T-helper 1 cell treated with Interleukin-12 subunit alpha and Interleukin-12 subunit beta and Interleukin-4 antibody, amounts not matched to agents 30 ng/mL and 1 ng/mL, for 36 hours (primary cell): ENCODE results near the gene AGBL5. TPM values are rescaled to one million over a fixed set of nuclear protein-coding genes. Genes with fewer than 3 reads are reported as not detected.

Experiments used
- intact Hi-C: fragments of 100-400 bp; cut with micrococcal nuclease; formaldehyde crosslinking; loops from one replicate; pipeline ENCODE4 v1.15.1; 2024
- total RNA-seq: library from RNA; stranded (reverse); gene quantifications from 2 replicates; pipeline ENCODE4 v1.2.3, GENCODE V29; 2022

Gene AGBL5
- total RNA-seq, 1 donor from 2014 or later, result 11.1 TPM

DNA sequence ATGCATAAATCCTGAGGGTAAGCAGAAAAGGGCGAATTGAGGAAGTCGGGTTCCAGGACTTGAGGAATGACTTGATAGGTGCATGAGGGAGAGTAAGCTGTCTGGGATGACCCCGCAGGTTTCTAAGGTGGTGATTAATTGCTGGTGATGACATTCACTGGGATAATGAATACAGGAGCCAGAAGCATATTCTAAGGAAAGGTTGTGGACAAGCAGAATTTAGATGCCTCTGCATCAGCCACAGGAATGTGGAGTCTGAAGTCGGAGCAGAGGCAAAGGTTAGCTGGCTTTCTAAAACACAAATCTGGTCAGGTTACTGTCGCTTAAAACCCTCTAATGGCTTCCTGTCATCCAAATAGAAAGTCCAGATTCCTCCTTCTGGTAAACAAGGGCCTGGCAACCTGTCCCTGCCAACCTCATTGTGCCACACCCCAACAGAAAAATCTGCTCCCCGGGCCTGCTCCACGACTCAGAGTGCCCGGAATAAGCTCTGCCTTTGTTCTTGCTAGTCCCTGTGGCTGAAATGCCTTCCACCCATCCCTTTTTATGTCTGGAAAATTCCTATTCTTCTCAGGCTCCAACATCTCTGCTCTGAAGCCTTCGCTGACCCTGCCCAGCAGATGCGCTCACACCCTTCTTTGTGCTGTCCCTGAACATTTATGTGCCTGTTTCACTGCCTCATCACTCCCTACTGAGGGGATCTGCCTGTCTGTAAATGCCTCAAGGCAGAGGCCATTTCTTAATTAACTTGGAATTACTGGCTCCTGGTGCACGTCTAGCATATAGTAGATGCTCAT lies 30.0 kb upstream of the AGBL5 start:
- intact Hi-C loops, result no loop called here

DNA sequence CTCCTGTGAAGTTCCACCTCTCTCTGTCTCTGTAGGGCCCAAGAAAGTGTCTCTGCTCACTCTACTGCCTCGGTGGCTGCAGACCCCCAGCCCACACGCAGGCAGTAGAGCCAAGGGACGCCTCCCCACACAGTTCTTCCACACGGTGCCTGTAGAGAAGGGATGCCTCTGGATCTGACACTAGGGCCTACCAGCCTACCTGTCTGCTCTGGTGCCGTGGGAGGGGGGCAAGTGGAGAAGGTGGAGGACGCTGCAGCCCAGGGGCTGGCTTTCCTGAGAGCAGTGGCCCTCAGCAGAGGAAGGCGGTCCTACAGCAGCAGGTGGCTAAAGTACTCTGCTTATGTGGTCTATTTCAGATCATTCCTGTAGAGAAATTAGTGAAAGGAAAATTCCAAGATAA lies 27.7 kb upstream of the AGBL5 start:
- intact Hi-C loops, result no loop called here

DNA sequence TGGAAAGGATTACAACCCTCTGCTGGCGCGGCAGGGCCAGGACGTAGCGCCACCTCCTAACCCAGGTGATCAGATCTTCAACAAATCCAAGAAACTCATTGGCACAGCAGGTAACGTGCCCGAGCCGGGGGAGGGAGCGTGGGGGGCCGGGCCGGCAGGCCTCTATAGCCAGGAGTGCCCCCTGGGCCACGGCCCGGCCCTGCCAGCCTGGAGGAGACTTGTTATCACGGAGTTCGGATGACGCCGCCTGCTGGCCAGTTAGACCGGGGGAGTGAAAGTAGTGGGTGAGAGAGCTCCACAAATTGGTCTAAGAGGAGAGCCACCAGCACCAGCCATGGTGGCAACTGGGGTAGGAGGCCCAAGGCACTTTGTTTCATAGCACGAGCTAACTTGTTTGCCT lies 27.3 kb upstream of the AGBL5 start:
- intact Hi-C loops, result no loop called here

DNA sequence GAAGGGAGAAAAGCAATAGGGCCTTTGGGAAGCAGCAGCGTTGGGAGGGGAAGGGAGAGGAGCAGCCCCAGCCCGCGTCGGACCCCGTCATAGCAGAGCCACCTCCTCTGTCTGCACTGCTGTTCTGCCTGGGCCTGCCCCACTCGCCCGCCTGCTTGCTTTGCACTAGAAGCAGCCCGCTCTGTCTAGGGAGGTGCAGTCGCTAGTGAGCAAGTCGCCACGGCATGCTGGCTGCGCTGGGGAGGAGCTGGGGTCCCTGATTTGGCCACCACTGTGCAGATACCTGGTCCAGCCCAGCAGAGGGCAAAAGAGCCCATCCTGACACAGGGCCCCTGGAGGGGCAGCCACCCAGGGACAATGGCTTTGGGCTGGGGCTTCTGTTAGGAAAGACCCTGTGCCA lies 26.7 kb upstream of the AGBL5 start:
- intact Hi-C loops, result no loop called here

DNA sequence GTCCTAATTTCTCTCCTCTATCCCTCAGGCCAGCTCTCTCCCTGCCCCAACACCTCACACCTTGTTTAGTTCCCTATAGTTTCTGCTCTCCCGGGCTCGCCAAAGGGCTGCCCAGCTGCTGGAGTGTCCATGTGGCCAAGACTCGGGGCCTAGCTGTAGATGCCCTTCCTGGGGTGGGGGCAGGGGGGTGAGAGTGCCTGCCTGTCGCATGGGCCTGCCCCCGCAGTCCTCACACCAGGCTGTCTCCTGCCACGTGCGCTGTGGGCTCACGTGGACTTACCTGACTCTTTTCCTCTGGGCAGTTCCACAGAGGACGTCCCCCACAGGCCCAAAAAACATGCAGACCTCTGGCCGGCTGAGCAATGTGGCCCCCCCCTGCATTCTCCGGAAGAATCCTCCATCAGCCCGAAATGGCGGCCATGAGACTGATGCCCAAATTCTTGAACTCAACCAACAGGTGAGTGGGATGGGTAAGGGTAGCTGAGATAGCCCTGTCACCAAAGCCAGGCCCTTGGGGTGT lies 26.1 kb upstream of the AGBL5 start:
- intact Hi-C loops, result no loop called here

- intact Hi-C loops, result no loop called here
Measured at GRCh38 chr2:27025861-27026851, 25.3 kb upstream of the AGBL5 start.

DNA sequence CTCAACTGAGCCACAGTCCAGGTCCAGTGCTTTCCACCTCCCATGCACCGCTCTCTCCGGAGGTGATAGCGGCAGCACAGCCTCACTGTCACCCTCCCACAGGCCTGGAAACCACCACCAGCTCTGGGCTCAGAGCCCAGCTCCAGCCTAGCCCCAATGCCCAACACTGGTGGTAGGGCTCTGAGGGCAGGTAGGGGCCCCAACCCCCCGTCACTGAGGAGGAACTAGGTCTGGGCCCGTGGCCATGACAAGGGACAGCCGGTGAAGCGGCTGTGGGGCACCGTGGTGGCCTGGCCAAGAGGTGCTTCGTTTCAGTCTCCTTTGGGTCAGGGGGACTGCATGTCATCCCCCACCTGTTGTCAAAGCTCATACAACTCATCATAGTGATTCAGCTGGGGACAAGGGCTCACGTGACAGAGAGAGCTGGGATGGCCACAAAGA lies 24.2 kb upstream of the AGBL5 start:
- intact Hi-C loops, result no loop called here

DNA sequence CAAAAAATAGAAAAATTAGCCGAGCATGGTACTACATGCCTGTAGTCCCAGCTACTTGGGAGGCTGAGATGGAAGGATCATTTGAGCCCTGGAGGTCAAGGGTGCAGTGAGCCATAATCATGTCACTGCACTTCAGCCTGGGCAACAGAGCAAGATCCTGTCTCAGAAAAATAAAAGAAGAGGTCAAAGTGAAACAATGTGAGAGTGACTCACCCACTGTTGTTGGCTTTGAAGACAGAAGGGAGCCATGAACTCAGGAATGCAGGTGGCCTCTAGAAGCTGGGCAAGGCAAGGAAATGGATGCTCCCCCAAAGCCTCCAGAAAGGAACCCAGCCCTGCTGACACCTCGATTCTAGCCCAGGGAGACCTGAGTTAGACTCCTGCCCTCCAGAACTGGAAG lies 22.4 kb upstream of the AGBL5 start:
- intact Hi-C loops, result no loop called here

DNA sequence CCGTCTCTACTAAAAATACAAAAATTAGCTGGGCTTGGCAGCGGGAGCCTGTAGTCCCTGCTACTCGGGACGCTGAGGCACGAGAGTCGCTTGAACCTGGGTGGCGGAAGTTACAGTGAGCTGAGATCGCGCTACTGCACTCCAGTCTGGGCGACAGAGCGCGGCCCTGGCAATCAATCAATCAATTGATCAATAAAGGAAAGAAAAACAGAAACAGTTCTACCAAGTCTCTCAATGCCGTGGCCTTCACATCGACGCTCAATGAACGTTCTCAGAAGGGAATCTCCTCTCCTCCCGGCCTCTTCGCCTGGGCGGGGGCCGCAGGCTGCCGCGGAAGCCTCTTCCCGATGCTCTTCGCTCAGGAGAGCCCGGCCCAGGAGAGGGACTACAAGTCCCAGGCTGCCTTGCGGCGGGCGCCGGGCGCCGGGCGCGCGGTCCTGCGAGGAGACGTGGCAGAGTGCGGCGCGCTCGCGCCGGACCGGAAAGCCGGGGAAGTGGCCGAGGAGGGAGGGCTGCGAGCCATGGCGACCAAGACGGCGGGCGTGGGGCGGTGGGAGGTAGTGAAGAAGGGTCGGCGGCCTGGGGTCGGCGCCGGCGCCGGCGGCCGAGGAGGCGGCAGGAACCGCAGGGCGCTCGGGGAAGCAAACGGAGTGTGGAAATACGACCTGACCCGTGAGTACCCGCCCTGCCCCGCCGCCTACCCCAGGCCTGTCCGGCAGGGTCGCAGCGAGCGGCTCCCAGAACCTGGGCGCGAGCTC lies 18.8 kb upstream of the AGBL5 start, which contains the start of gene TMEM214:
TSS of gene TMEM214 (plus strand) at position 471 of the 758 bp plus-strand sequence. CDS start at position 522, 51 bp downstream.
- intact Hi-C loops, result loop anchor here (1.0 to 5.0 kb wide), 11 partner anchors 18 to 340 kb away; partner anchors contain the start of genes ATRAID, CENPA, EIF2B4 and GTF3C2

GRCh38 chr2:27033253-27033852 lies 18.1 kb upstream of the AGBL5 start:
- intact Hi-C loops, result loop anchor here (1.0 to 5.0 kb wide), 5 partner anchors 230 to 339 kb away; partner anchors contain the start of genes CENPA, EIF2B4, GTF3C2 and SLC30A3

GRCh38 chr2:27038012-27038411 lies 13.5 kb upstream of the AGBL5 start:
- intact Hi-C loops, result no loop called here

GRCh38 chr2:27038631-27039339 lies 12.7 kb upstream of the AGBL5 start:
- intact Hi-C loops, result no loop called here

DNA sequence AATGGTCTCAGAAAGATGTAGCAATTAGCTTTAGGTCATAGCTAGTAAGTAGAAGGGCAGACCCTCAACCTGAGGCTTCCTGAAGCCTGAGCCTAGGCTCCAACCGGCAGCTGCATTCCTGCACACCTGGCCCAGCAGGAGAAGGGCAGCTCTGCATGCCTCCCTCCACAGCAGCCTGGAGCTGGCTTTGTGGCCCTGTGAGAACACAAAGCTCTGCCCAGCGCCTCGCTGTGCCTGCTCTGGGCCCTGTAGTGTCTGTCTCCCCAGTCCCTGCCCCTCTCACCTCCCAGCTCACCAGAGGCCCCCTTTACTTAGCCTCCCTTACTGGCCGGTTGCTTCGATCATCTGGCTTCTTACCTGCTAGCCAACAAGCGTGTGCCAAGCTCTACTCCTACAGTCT lies 12.0 kb upstream of the AGBL5 start:
- intact Hi-C loops, result no loop called here

DNA sequence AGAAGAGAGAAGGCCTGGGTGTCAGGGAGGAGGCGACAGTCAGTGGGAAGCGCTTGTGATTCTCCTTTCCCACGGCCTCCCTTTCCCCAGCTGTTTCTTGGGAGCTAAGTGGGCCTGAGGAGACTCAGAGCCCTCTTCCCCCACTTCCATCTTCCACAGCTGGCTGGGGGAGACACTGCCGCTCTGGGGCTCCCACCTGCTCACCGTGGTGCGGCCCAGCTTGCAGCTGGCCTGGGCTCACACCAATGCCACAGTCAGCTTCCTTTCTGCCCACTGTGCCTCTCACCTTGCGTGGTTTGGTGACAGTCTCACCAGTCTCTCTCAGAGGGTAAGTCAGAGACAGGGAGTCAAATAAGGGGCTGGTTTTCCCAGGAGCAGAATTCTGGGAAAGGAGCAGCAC lies 11.6 kb upstream of the AGBL5 start:
- intact Hi-C loops, result no loop called here

DNA sequence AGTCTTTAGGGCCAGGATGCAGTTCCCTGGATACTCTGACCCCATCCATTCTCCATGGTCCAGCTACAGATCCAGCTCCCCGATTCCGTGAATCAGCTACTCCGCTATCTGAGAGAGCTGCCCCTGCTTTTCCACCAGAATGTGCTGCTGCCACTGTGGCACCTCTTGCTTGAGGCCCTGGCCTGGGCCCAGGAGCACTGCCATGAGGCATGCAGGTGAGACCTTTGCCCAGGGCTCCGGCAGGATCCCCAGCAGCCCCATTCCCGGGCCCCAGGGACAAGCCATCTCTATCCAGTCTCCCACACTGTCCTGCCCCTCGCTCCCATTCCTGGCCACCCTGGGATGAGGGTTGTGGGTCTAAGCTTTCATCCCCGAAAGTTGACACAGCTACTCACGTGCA lies 11.2 kb upstream of the AGBL5 start:
- intact Hi-C loops, result no loop called here

GRCh38 chr2:27041752-27042151 lies 9.7 kb upstream of the AGBL5 start:
- intact Hi-C loops, result no loop called here

DNA sequence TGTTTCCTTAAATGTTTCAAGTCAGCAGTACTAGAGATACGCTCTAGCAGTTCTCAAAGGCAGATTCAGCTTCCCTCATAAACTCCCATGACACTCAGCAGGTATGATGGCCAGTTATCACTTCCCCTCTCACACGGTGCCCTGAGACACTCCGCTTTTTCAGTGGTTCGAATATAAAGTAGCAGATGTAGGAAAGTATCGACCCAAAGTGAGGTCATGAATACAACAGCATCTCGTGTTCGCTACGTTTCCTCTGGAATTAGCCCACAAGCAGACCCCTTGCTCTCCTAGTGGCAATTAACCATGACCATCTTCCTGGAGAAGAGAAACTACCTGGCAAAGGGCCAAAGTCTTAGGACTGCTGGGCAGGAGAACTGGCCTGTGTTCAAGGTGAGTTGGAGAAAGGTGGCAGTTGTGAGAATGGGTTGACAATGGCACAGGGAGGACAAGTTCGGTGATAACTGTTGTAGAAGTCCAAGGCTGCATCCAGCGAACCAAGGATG lies 9.3 kb upstream of the AGBL5 start:
- intact Hi-C loops, result no loop called here

DNA sequence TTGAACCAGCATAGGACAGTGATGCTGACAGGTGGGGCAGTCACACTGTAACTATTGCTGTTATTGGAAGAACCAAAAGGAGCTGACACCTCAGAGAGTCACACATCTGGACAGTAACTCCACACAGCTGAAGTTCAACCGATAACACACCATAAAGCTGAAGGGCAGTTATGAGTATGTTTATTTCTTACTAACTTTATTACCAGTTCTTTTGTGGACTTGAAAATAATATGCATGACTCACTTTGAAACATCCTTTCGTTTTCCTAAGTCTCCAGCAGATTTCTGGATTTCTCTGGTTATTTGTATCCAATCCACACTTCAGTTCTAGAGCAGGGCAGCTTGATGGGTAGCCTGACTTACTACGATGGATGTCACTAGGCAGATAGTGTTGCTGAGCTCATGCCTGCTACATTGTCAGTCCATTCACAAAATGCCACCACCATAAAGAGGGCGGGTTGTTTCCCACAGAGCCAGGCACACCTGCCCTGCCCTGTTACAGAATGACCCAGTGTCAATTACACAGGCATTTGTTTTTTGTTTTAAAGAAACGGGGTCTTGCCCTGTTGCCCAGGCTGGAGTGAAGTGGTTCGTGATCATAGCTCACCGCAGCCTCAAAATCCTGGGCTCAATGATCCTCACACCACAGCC lies 8.4 kb upstream of the AGBL5 start:
- intact Hi-C loops, result no loop called here
